Measurements from ENCODE around the gene KSR2. TPM values are rescaled to one million over a fixed set of nuclear protein-coding genes. Genes with fewer than 3 reads are reported as not detected.

The KSR2 gene
- total and polyA plus RNA-seq, 2 donors (not counting 3 experiments of a cell fraction or from before 2014, with no cell fraction given): 2.1 to 5.2 TPM

DNA sequence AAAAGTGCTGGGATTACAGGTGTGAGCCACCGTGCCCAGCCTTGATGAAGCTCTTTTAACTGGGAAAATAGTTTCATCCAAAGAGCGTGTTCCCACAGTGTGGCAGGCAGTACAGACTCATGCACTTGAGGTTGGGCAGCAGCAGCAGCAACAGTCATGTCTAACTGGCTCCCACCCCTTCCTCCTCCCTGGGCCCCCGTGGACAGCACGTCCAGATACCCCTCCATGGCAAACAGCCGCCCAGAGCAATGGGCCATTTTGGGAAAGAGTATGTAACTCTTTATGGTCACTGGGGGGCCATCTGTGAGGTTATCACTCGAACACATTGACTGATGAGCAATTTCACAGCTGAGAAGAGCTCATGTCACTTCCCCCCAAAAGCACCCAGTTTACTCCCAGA is 328.3 kb downstream of the KSR2 start:
- H3K4me3 ChIP-seq (replicated peaks in 1 of 3; ENCODE audit: insufficient read depth in 1 of 3, low read depth in 1 of 3, low read length in 3 of 3): no peak overlapping the region
- intact Hi-C loops (cut with micrococcal nuclease) (no loop called here), dilution Hi-C loops (cut with MboI; ENCODE audit: extremely low pct_ligation_motif_present, low sequenced_read_pairs) (no loop called here)
- FAIRE-seq: no peak
- no peak for DNase-seq (ENCODE audit: low read depth, low spot score)
- no peaks in the 10 kb centered on the region for H3K9me1 ChIP-seq (replicated peaks; ENCODE audit: control insufficient read depth, extremely low read depth, insufficient read depth, low read length)
- no TSS peak for BruUV-seq (replicated peaks)
- H3K9me3 ChIP-seq (replicated peaks; ENCODE audit: control insufficient read depth, insufficient read depth, low read length): no peaks in the 10 kb centered on the region
- POLR2A ChIA-PET: no interaction called here
- H3K27me3 ChIP-seq (ENCODE audit: control insufficient read depth in 2 of 2, insufficient read depth in 2 of 2, low read length in 2 of 2): no peaks in the 10 kb centered on the region
- H4K20me1 ChIP-seq (replicated peaks; ENCODE audit: control insufficient read depth, extremely low read depth, insufficient read depth, low read length): no peaks in the 10 kb centered on the region
- H3K9ac ChIP-seq (replicated peaks; ENCODE audit: extremely low read depth, insufficient read depth, low read length): no peak overlapping the region
- no peaks in the 10 kb centered on the region for H3K4me1 ChIP-seq (ENCODE audit: control insufficient read depth, extremely low read depth, insufficient read depth, low read length)
- CTCF ChIA-PET: interaction anchor here (1.1 to 1.7 kb wide), 2 partner anchors 8 to 52 kb away, joined by 4 read pairs; no protein-coding TSS in a partner anchor
- no peaks in the 10 kb centered on the region for H3K36me3 ChIP-seq (ENCODE audit: control insufficient read depth in 2 of 2, extremely low read depth in 1 of 2, insufficient read depth in 2 of 2, low read length in 2 of 2)
- no peaks in the 10 kb centered on the region for H3K79me2 ChIP-seq (ENCODE audit: control insufficient read depth, insufficient read depth, low read length)
- H3K27ac ChIP-seq (ENCODE audit: insufficient read depth, low read depth, low read length): no peak overlapping the region
- no peak overlapping the region for H2AFZ ChIP-seq (ENCODE audit: low read depth, low read length)
- H3K4me2 ChIP-seq (ENCODE audit: insufficient read depth, low read length): no peak overlapping the region
- TF ChIP-seq, protein P1, sequence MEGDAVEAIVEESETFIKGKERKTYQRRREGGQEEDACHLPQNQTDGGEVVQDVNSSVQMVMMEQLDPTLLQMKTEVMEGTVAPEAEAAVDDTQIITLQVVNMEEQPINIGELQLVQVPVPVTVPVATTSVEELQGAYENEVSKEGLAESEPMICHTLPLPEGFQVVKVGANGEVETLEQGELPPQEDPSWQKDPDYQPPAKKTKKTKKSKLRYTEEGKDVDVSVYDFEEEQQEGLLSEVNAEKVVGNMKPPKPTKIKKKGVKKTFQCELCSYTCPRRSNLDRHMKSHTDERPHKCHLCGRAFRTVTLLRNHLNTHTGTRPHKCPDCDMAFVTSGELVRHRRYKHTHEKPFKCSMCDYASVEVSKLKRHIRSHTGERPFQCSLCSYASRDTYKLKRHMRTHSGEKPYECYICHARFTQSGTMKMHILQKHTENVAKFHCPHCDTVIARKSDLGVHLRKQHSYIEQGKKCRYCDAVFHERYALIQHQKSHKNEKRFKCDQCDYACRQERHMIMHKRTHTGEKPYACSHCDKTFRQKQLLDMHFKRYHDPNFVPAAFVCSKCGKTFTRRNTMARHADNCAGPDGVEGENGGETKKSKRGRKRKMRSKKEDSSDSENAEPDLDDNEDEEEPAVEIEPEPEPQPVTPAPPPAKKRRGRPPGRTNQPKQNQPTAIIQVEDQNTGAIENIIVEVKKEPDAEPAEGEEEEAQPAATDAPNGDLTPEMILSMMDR (IDR thresholded peaks at IDR 0.05; ENCODE audit: extremely low read depth in 1 of 2, insufficient read depth in 1 of 2, low read depth in 1 of 2, low read length in 2 of 2): no peak
- no peak for TF ChIP-seq MYC (IDR thresholded peaks at IDR 0.05; ENCODE audit: low read depth, low read length)
- TF ChIP-seq FOS (IDR thresholded peaks at IDR 0.05; ENCODE audit: borderline replicate concordance, insufficient read depth, low read length): no peak
- TF ChIP-seq, protein P2, sequence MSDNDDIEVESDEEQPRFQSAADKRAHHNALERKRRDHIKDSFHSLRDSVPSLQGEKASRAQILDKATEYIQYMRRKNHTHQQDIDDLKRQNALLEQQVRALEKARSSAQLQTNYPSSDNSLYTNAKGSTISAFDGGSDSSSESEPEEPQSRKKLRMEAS (IDR thresholded peaks at IDR 0.05; ENCODE audit: insufficient read depth, insufficient read length): no peak
- TF ChIP-seq POLR2AphosphoS5 (IDR thresholded peaks at IDR 0.05; ENCODE audit: insufficient read depth, low read depth, low read length): no peak
- TF ChIP-seq JUN (IDR thresholded peaks at IDR 0.05; ENCODE audit: borderline replicate concordance, insufficient read depth, insufficient read length, low read depth): no peak
- TF ChIP-seq GATA2 (IDR thresholded peaks at IDR 0.05; ENCODE audit: insufficient read depth, insufficient read length, low read depth, low read length): no peak
- TF ChIP-seq EZH2 (IDR thresholded peaks at IDR 0.05; ENCODE audit: borderline replicate concordance, low read depth, low read length, severe bottlenecking): no peak
- no peak for TF ChIP-seq POLR2A (IDR thresholded peaks at IDR 0.05; ENCODE audit: low read depth, low read length)

Data from endothelial cell of umbilical vein (primary cell).